HG02571 (cell line): Measurements from ENCODE around the gene RAC3.

ENCODE experiments used
- ATAC-seq: cut with Tn5 transposase; IDR thresholded peaks from one replicate; pipeline ENCODE4 v1.9.1; 2021; ENCODE audit warnings: mild to moderate bottlenecking, moderate library complexity; ENCODE audit not compliant: unreplicated experiment

The RAC3 gene

GRCh38 chr17:82031303-82031884, at the start of gene RAC3:
RAC3 (plus strand) TSS chr17:82031678; CDS start chr17:82031762, 84 bp downstream.
- no peak for ATAC-seq

DNA sequence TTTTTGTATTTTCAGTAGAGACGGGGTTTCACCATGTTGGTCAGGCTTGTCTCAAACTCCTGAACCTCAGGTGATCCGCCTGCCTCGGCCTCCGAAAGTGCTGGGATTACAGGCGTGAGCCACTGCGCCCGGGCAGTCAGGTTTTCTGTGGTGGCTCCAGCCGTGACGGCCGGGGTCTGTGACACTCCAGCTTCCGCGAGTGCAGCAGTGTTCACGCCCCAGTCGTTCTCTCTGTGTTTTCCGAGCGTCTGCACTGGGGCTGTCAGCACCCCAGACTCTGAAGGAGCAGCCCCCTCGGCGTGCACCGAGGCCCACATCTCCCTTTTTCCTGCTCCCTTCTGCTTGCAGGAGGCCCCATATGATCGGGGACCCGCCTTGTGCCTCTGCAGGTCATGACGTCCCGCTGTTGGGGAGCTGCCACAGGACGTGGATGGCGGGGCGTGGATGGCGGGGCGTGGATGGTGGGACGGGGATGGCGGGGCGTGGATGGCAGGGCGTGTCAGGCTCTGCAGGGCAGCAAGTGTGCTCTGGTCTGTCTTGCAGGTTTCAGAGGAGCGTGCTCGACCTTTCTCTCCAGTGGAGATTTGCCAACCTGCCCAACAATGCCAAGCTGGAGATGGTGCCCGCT, 48.4 kb upstream of the RAC3 start:
- ATAC-seq, result no peak

DNA sequence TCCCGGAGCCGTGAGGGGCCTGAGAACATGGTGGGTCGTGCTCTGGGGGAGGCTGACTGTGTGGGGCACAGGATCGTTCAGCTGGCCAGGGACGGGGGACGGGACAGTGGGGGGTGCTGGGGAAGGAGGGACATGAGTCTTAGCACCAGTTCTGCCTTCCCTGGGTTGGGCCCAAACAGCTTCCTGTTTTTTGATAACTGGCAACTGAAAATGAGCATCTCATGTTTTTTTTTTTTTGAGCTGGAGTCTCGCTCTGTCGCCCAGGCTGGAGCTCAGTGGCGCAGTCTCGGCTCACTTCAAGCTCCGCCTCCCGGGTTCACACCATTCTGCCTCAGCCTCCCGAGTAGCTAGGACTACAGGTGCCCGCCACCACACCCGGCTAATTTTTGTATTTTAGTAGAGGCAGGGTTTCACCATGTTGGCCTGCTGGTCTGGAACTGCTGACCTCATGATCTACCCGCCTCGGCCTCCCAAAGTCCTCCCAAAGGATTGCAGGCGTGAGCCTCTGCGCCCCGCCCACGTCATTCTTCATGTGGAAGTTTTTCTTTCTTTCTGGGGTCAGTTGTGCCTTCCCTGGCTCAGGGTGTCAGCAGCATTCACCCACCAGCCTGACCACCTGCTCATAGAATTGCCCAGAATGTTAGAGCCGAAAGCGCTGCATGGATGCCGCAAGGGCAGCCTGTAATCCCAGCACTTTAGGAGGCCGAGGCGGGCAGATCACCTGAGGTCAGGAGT, 47.7 kb upstream of the RAC3 start:
- no peak for ATAC-seq

GRCh38 chr17:81984773-81985410, 46.6 kb upstream of the RAC3 start:
- no peak for ATAC-seq

DNA sequence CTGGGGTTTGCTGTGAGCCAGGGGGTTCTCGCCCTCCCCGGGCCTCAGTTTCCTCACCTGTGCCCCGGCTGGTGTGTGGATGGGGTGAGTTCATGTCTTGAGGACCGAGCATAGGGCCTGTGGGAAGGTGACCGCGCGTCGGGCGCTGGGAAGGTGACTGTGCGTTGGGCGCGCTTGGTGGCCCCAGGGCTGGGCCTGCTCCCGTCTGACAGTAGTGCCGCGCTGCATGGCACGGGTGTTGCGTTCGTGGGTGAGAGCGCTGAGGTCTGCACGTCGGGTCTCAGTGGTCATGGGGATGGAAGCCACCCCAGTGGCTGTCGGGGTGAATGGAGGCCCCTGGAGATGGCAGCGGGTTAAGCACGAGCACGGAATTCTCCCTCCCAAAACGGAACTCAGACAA, 44.9 kb upstream of the RAC3 start:
- ATAC-seq, result no peak

DNA sequence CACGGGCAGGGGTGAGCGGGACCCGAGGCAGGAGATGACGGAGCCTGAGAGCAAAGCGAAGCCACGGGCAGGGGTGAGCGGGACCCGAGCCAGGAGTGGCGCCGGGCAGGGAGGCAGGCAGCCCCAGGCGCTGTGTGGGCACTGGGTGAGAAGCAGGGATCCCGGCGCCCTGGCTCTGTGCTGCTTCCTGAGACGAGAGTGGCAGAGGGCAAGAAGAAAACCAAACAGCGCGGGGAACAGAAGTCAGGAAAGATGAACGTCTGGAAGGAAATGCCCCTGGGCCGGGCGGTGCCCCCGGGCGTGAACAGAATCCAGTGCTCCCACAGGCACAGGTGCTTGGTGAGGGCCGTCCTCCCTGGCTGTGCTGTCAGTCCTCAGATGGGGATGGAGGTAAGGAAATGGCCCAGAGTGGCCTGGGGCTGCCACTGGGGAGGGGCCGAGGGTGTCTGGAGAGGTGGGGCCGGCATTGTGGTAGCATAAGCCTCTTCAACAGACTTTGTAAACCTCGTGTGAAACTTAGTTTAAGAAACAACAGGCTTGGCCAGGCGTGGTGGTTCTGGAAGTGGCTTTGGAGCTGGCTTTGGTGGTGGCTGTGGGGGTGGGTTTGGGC, 44.2 kb upstream of the RAC3 start:
- no peak for ATAC-seq

GRCh38 chr17:81990836-81991683, 40.4 kb upstream of the RAC3 start:
- no peak for ATAC-seq

DNA sequence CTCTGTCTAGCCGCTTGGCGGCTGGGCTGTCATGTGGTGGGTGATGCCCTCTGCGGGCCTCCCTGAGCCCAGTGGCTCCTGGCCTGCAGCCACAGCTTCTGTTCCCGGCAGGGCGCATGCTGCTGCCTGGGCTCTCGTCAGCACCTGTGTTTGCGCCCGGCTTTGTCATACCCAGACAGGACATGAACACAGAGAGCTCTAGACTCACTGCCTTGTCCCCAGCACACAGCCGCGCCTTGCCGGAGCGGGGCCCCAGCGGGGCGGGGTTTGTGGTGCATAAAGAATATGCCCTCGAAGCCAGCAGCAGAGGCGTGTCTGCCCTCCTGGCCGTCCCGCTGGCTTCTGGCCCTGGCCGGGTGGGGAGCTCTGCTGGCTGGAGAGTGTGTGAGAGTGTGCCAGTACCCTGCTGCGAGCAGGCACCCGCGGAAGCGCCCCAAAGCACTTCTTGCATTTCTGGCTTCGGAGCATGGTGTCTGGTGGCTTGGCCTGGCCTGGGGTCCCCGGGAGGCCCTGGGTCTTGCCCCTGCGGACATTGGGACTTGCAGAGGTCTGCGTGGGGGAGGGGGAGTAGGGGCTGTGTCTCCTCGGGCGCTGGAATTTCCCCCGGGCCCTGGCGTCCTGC, 39.7 kb upstream of the RAC3 start:
- no peak for ATAC-seq

DNA sequence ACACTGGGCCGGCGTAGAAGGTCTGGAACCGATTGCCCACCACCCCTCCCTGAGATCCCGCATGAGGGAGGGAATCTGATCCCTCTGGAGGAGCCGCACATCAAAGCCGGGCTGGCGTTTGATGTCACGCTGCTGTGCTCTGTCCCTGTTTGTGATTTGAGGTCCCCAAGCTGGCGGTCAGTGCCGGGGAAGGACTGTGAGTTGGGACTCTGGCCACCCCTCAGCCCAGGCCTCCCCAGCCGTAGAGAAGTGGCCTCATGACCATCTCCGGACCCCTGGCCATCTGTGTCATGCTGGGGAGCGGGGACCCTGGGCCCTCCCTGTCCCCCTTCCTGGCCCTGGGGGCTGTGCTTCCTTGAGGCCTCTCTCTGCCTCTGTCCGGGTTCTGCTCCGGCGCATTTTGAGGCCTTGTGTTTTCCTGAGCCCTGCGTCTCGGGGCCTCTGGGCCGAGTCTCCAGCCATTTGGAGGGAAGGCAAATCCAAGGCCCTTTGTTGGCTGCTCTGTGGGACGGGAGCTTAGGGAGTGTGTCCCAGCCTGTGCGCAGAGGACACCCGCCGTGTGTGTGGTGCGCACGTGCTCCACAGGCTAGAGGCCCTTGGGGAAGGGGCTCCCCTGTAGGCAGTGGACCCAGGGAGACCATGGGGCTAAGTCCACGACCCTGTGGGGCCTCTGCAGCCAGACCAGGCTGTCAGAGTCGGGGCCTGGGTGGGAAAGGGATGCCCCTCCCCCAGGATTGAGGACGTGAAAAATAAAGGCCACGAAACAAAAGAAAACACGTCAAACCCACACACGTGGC, 39.0 kb upstream of the RAC3 start:
- no peak for ATAC-seq

GRCh38 chr17:81993729-81994592, 37.5 kb upstream of the RAC3 start:
- no peak for ATAC-seq

DNA sequence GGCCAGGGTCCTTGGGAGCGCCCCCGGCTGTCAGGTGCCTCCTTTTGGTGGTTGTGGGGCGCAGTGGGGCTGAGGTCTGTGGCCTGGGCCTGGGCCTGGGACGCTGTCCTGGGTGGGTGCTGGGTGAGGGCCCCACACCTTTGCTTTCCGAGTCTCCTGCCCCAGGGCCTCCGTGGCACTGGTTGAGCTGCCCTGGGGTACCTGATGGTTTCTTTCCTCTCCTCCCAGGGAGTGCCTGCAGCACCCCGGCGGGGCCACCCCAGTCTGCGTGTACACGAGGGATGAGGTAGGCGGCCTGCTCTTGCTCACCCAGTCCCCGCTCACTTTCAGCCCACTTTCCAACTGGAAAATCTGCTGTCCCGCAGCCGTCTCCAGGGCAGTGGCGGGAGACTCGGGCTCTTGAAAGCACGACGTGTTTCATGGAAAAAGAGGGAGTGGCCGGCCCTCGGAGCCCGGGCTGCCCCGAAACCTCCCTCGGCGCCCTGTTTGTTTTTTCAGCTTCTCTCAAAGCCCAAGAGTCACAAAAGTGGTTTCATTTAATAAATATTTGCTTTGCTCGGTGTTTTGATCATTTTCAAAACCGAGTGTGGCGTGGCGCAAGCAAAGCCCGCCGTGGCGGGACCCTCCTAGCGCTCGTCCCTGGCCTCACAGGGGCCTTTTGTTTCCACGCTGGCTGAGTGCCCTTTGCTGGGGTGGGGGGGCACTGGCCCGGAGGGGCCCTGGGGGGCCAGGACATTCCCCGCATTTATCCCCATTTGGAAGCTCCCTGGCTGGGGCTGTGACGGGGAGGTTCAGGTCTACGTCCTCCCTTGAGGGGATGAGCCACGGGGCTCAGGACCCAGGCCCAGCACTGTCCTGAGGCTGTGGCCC, 36.6 kb upstream of the RAC3 start:
- no peak for ATAC-seq

DNA sequence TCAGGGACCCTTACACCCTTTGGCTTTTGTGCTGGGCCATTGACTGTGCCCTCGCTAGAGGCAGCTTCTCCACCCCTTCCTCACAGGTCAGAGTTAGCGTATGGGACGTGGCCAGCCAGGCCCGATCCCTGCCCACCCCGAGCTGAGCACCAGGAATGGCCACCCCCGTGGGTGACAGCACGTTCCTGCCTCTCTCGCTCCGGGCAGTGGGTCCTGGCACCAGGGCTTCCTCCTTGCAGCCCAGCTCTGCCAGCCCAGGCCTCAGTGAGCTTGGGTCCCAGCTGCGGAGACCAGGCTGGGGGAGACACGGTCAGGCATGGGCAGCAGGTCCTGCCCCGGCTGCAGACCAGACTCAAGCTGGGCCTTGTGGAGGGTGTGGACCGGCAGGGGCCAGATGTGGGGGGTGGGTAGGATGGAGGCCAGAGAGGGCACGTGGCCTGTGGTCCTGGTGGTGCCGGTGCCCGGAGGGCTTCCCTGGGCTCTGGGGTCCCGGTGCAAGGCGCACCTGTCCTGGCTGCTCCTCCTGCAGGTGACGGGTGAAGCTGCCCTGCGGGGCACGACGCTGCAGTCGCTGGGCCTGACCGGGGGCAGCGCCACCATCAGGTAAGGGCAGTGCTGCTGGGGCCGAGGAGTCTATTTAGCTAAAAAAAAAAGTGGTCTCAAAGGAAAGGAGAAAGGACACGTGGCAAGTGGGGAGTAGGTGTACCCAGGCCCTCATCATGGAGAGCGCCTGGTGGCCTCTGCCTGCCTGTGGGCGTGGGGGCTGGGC, 35.8 kb upstream of the RAC3 start:
- no peak for ATAC-seq

DNA sequence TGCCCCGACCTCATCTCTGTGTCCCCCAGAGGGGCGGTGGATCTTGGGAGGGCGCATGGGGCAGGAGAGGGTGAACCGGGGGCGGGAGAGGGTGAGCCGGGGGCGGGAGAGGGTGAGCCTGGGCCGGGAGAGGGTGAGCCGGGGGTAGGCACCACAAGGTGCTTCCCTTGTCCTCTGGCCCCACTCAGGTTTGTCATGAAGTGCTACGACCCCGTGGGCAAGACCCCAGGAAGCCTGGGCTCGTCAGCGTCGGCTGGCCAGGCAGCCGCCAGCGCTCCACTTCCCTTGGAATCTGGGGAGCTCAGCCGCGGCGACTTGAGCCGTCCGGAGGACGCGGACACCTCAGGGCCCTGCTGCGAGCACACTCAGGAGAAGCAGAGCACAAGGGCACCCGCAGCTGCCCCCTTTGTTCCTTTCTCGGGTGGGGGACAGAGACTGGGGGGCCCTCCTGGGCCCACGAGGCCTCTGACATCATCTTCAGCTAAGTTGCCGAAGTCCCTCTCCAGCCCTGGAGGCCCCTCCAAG, 35.2 kb upstream of the RAC3 start:
- no peak for ATAC-seq

DNA sequence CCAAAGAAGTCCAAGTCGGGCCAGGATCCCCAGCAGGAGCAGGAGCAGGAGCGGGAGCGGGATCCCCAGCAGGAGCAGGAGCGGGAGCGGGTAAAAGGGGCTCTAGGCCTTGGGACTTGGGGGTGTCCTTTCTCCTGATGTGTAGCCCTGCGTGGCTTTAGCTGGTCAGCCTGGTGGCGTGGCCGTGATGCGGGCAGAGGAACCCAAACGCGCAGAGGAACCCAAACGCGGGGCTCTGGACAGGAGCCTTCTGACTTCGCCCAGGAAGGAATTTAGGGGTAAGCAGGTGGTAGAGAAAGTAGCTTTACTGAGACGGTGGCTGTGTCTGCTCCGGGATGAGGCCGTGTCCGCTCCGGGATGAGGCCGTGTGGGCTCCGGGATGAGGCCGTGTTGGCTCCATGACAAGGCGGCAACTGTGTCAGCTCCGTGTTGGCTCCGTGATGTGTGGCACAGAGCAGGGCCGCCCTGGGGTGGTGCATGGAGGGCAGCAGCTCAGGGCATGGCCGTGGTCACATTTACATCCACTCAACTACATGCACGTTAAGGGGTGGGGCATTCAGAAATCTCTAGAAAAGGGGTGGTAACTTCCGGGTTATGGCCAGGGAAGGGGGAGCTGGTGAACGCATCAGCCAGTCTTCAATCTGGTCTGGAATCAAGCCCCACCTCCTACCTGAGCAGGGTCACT, 34.6 kb upstream of the RAC3 start:
- ATAC-seq, result no peak

GRCh38 chr17:81998212-81998611, 33.3 kb upstream of the RAC3 start:
- no peak for ATAC-seq
